Heart left ventricle (tissue), 13 donors: ENCODE results near the gene ZFP92.

Experiments
- CTCF ChIP-seq, 12 donors: fragments of 200-600 bp; sonication (generic) in 4 of 12; IDR thresholded peaks; one replicate each; pipeline versions ENCODE4 v1.5.0 to v1.8.0; 2018 to 2022; ENCODE audit warnings: antibody characterized with exemption in 12 of 12, mild to moderate bottlenecking in 5 of 12
- POLR2A ChIP-seq, 2 donors: fragments of 450-650 bp; IDR thresholded peaks; one replicate each; pipeline ENCODE4 v1.6.1; 2017; ENCODE audit warnings: antibody characterized with exemption in 2 of 2, mild to moderate bottlenecking in 2 of 2, moderate library complexity in 2 of 2
- donor health status: ischemic (EF 13 %, LVEDD 7.1; RV severe dilation, severe dysfunction).
- donor health status: DM: no; HTN: yes; CAD: no.
- donor health status: DM: no; HTN: no; CAD: no.
- donor health status: ischemic (EF 25% LVEDD 6.9; RV normal size, moderate dysfunction).
- donor health status: ischemic (EF 25% LVEDD 5.7; RV mildly dilated, moderate dysfunction).
- donor health status: ischemic (EF 35%, LVEDD 5.7; RV mildly dilated, moderate dysfunction).
- donor health status: nonischemic (EF 11% LVEDD 7.7; RV severe dilation, severe dysfunction).
- donor health status: DM: yes; HTN: yes; CAD: no.
- donor health status: PGD.
- donor health status: ischemic (EF 29% LVEDD 5.4; RV normal size, mild dysfunction).
- donor health status: nonischemic (EF 23%, LVEDD 6.1; RV moderate dilation, normal function).

- TF ChIP-seq CTCF (IDR thresholded peaks at IDR 0.05) (no peak), POLR2A (IDR thresholded peaks at IDR 0.05) (no peak)
These were observed 12.9 kb upstream of the ZFP92 start for GRCh38 chrX:153398275-153398960.
